Stimulated activated CD8-positive, alpha-beta memory T cell treated with anti-CD3 and anti-CD28 coated beads, Interleukin-7, amount 100 ng/mL, for 24 hours (primary cell): ENCODE results near the gene KCNT1.

Experiments
- DNase-seq: peaks from one replicate; pipeline ENCODE4 v3.0.0-alpha.2; 2020; ENCODE audit warnings: low read depth

The KCNT1 gene

GRCh38 chr9:135799261-135799660, 97.3 kb downstream of the KCNT1 start:
- no peak for DNase-seq

GRCh38 chr9:135801070-135801469, 99.1 kb downstream of the KCNT1 start:
- DNase-seq = no peak

GRCh38 chr9:135802876-135803419, 101.0 kb downstream of the KCNT1 start:
- no peak for DNase-seq

GRCh38 chr9:135803441-135803840, 101.5 kb downstream of the KCNT1 start:
- DNase-seq = no peak

GRCh38 chr9:135804581-135805421, 102.8 kb downstream of the KCNT1 start:
- DNase-seq = no peak

- DNase-seq = no peak
These were observed 103.5 kb downstream of the KCNT1 start for GRCh38 chr9:135805422-135806022.

- no peak for DNase-seq
These were observed 107.2 kb downstream of the KCNT1 start for GRCh38 chr9:135809166-135809565.

- DNase-seq = no peak
These were observed 109.0 kb downstream of the KCNT1 start for GRCh38 chr9:135810806-135811575.

- DNase-seq = no peak
These were observed 109.8 kb downstream of the KCNT1 start for GRCh38 chr9:135811801-135812200.

GRCh38 chr9:135812961-135813360, 111.0 kb downstream of the KCNT1 start:
- no peak for DNase-seq

GRCh38 chr9:135813671-135814290, 111.8 kb downstream of the KCNT1 start:
- no peak for DNase-seq

- DNase-seq = no peak
These were observed 112.6 kb downstream of the KCNT1 start for GRCh38 chr9:135814421-135815095.

- no peak for DNase-seq
These were observed 113.4 kb downstream of the KCNT1 start for GRCh38 chr9:135815413-135815812.

GRCh38 chr9:135815830-135816650, 114.1 kb downstream of the KCNT1 start:
- DNase-seq = no peak

- no peak for DNase-seq
These were observed 114.6 kb downstream of the KCNT1 start for GRCh38 chr9:135816651-135816970.

GRCh38 chr9:135817951-135818717, 116.1 kb downstream of the KCNT1 start:
- DNase-seq = no peak

GRCh38 chr9:135818718-135819475, 116.9 kb downstream of the KCNT1 start:
- no peak for DNase-seq

GRCh38 chr9:135819905-135820304, 117.9 kb downstream of the KCNT1 start:
- DNase-seq = no peak

- DNase-seq = no peak
These were observed 118.7 kb downstream of the KCNT1 start for GRCh38 chr9:135820661-135821060.
